SW 1271 (cell line): Measurements from ENCODE around the gene VAT1.

Experiments
- DNase-seq, 2 experiments: peaks; one replicate each; lab custom pipeline; 2025; lab: John Stamatoyannopoulos, UW

The VAT1 gene

DNA sequence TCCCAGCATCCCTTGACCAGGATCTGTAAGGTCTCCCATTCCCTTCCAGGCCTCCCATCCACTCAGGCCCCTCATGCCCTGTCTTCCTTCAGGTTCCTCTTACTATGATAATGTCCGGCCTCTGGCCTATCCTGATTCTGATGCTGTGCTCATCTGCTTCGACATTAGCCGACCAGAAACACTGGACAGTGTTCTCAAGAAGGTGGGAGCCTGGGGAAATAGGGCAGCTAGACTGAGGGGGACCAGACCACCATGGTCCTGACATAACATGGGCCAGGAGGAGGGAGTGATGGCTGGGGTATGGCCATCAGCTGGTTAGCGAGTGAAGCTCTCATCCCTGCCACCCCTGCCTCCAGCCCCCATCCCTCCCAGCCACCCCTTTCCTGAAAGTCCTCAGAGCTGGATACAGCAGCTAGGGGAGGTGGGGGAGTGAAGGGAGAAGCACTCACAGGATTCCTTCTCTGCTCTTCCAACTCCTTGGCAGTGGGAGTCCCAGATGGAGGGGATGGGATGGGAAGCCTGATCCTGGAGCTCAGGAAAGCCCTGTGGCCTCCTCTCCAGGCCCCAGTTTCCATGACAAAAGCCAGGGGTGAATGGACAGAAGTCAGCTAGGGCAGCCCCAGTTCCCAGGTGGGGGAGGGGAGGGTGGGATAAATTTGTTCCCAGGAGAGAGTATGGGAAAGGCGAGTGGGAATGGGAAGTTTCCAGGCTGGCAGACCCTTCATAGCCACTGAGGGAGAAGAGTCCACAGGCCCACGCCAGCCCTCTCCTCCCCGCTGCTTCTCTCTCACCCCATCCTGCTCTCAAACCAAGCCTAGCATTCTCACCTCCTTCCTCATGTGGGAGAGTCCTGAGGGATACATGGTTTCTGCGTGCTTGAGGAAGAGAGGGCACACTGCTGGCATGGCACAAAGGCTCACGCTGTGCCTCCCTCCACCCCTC is 5.2 kb upstream of the VAT1 start:
- no peak for DNase-seq

DNA sequence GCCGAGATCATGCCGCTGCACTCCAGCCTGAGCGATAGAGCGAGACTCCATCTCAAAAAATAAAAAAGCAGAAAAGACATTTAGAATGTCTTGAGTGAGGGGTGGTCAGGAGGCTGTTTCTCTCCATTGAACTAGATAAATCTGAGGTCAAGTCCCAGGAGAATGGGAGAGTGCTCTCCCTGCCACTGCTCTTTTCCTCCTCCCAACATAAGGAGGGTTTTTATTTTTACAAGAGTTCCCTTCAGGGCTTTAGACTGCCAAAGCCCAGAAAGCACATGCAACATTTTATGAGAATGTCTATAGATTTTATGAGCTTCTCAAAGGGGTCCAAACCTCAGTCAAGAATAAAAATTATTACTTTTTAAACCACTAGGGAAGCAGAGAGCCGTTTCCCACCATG is 4.4 kb upstream of the VAT1 start:
- DNase-seq = no peak

DNA sequence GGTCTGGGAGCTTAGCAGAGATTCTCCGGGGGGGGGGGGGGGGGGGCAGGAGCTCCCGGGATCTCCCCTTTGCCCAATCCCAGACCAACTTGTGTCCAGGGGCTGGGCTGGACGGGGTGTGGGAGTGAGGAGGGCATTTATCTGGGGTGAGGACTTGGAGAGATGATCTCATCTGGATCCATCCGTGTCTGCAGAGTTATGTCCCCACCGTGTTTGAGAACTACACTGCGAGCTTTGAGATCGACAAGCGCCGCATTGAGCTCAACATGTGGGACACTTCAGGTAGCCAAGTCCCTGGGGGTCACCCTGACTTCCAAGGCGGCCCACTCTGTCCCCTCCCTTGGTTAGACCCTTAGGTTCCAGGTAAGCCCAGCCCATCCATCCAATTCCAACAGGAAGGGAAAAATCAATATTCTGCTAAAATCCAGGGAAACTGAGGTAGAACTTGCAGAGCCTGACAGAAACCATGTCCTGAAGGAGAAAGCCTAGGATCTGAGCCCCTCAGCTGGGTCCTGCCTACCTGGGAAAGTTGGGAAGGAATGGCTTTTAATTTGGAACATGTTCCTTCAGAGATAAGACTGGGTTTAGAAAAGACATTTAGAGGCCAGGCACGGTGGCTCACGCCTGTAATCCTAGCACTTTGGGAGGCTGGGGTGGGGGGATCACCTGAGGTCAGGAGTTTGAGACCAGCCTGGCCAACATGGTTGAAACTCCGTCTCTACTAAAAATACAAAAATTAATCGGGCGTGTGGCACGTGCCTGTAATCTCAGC is 3.8 kb upstream of the VAT1 start:
- no peak for DNase-seq

DNA sequence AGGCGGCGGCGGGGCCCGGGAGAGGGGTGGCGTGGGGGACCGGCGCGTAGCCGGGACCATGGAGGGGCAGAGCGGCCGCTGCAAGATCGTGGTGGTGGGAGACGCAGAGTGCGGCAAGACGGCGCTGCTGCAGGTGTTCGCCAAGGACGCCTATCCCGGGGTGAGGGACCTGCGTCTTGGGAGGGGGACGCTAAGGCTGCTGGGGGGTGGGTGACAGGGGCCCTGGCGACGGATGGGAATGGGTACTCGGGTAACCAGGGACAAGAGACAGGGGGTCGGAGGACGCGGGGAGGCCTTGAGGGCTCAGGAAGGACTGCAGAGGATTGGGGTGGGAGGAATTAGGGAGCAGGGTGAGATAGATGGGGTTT is 3.1 kb upstream of the VAT1 start:
- DNase-seq = no peak

DNA sequence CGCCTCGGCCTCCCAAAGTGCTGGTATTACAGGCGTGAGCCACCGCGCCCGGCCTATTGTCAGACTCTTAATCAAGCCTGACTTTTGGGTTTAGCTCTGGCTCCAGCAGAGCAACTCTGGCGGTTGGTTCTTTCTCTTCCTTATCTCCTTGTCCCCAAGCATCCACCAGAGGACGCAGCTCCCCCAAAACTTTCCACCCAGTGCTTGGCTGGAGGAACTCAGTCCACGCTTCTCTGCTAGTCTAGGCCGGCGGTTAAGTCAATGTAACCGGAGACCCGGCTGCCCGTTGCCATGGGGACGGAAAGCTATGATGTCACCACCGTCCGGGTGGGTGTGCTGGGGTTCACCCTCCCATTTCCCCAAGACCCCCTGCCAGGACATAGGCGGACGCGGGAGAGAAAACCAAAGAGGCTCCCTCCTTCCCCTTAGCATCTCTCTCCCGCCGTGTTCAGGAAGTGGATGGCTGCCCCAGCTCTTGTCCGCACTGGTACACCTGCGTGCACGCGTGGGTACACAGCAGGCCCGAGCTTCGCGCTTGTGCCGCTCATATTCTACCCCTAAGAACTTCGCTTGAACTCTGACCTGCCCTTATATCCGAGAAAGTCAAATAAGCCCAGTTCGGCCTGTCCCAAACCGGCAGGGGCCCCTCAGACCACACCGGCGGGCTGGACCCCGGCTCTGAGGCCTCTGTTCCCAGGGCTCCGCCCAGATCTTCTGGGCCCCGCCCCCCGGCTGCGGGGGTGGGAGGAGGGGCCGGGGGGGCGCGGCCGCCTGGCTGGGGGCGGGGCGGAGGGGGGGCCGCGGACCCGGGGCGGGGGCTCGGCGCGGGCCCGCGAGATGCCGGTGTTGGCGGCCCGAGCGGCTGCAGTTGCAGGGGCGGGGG is 2.5 kb upstream of the VAT1 start, which contains the start of gene RND2:
RND2 (plus strand) TSS at position 825 of the 883 bp plus-strand sequence. CDS start 117 bp downstream, outside the sequence.
- peak; percentile 77 to 87 for DNase-seq

DNA sequence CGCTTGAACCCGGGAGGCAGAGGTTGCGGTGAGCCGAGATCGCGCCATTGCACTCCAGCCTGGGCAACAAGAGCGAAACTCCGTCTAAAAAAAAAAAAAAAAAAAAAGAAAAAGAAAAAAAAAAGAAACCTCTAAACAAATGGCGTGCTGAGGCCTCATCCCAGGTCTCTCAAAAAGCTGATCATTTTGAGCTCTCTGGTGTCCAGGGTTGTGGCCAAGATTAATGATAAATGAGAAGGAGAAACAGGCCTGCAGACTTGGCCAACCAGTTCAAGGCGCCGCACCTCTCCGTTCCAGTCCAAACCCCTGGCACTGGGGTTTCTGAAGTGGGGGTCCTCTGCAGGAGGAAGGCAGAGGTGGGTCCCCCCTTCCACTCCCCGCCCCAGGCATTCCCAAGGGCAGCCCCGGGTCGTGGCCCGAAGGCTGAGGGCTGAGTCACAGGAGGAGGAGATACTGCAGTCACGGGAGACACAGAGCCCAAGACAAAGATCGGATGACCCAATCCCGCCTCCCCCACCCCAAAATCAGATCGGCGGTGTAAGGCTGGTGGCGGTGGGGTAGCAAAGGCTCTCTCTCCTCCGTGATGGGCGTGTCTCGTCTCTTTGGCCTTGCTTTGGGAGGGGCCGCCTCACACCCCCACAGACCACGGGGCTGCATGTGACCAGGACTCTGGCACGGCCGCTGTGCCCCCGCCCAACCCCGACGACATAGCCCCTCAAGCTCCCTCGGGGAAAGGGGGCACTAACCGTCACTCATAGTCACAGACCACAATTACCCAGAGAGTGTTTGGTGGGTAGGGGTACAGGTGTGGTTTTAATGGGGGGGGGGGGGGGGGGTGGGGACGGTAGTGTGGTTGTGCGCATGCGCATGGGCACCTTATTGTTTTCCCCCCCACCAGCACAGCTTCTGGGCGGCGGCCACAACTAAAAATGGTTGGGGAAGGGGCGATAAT is 1.1 kb downstream of the VAT1 start:
- DNase-seq = peak in 1 of 2 experiments; percentile 52

DNA sequence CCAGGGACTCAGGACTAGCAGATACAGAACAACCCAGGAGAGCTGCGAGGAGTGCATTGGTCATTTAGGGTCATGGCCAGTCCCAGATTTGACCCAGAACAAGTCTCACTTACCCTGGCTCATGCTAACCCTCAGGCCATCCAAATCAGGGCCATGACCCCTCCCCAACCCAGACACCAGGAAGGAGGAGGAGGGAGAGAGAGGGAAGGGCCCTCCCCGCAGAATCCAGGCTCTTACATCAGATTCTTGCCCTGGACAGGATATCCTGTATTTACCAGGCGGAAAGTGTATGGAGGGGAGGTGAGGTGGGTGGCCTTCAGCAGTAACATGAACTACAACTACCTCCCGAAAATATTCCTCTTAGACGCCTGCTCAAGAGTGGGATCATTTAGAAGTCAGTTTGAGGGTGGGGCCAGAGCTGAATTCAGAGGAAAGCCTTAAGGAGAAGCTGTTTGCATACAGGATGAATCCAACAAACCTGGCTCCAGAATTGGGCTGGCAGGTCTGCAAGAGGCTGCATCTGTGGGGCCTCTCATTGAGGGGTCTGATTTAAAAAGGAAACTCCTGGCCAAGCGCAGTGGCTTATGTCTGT is 2.1 kb downstream of the VAT1 start:
- no peak for DNase-seq

DNA sequence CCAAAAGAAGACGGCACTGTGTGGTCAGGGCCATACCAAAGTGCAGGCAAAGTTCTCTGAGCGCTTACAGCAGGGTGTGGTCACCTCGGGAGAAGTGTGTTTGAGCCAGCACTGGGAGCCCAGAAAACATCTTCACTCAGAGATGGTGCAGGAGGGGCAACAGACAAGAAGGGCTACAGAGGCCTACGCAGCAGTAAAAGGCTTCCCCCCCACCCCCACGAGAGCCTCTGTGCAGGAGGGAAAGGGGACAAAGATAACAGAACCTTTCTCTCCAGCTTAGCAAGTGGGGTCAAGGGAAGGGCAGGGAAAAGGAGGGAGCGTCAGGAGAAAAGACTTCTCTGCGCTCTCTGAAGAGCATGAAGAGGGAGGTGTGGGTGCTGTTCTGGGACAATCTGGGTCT is 2.8 kb downstream of the VAT1 start:
- DNase-seq = no peak

DNA sequence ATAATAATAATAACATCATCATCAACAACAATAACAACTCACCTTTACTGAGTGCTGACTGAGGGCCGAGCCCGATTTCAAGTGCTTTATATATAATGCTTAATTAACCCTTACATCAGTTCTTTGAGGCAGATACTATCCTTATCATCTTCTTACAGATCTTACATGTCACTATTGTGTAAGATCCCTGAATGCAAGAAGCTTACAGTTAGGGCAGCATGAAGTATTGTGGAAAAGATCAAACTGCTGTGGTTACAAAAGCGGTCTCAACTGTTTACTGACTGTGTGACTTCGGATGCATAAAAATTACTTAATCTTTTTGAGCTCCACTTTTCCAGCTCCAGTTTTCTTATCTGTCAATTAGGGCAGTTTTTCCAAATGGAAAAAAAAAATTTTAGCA is 3.3 kb downstream of the VAT1 start:
- no peak for DNase-seq

DNA sequence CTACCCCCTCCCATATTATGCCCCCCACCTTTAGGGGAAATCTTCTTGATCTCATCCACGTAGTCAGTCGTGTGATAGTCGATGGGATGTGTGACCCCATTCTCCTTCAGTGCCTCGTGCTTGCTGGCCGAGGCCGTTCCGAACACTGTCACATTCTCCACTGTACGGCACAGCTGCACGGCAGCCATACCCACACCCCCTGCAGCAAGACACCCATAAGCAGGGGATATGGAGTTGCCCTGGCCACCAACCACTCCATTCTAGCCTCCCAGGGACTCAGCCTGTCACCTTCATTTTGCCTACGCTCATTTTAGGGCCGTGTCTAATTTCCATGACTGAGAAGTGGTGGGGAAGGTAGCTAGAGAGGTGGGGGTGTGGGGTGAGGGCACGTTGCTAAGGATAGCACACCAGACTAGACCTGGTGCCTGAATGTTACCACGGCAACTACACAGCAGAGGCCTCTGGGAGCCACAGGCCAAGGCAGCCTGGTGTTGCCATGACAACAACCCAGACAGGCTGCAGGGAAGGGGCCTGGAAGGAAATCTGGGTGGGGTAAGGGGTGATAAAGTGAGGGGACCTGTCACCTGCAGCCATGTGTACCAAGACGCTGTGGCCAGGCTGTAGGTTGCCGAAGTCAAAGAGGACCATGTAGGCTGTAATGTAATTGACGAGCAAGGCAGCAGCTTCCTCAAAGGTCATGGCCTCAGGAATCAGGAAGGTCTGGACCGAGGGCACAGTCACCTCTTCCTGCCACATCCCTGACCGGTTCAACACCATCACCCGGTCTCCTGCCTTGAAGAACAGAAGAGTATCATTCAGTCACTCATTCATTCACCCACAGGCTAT is 4.0 kb downstream of the VAT1 start:
- no peak for DNase-seq

DNA sequence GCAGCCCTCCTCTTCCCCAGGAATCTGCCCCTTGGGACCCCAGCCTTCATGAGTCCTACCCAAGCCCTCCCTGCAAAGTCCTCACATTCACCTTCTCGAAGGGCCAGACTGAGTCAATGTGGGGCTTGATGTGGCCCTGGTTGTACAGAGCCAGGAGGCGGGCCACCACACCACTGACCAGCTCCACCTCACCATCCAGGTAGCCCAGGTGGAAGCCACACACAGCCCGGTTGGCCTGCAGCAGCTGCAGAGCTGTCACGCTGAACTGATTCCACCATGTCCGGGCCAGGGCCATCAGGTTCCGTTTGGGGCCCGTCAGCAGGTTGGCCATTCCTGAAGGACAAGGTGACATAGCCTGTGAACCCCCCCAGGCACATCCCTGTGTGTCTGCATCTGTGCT is 6.0 kb downstream of the VAT1 start:
- DNase-seq = no peak

DNA sequence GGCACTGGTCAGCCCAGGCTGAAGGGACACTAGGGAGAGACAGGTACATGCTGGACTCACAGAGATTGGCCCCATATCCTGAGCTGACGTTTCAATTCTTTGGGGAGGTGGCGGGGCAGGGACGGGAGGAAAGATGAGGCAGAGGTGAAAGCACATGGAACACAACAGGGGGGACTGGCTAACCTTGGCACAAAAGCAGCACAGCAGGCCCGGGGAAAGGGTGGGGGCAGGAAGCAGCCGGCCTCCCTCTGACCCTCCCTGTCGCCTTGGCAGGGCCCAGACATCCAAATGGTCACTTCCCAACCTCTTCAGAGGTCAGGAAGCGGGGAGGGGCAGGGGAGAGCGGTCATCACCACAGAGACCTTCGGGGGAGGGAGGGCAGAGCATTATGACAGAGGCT is 6.6 kb downstream of the VAT1 start:
- no peak for DNase-seq

DNA sequence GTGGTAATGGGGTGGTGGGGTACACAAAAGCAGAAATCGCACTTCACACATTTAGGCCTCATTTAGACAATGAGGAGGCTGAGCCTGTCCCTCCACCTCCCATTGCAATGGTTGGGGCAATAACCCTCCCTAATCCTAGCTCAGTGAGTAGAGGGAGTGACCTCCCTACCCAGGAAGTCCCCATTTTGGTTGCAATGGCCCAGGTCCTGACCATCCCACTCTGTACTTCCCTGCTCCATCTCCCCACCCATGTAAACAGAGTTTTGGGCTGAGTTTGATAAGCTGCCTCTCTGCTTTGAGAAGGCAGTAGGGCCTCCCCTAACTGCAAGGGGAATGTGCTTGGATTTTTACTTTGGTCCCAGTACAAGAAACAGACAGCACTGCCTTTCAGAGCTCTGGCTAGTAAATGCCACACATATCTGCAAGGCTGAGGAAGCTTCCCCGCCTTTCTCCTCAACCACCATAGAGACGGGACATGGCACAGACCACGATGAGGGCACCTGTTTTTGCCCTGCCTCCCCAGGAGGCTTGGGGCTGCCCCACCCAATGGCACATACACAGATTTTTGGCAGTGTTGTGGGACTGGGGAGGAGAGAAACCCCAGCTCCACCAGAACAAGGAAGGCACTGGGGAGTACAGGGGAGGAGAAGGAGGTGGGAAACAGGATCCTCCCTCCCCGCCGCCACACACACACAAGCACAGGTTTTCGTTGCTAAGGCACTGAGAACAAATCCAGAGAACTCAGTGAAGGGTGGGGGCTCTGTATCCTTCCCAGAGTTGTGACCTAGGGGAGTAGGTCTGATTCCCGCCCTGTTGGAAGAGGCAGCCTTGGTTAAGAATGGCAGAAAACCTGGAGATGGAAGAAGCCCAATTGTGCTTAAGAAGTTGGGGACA is 7.3 kb downstream of the VAT1 start:
- DNase-seq = no peak

DNA sequence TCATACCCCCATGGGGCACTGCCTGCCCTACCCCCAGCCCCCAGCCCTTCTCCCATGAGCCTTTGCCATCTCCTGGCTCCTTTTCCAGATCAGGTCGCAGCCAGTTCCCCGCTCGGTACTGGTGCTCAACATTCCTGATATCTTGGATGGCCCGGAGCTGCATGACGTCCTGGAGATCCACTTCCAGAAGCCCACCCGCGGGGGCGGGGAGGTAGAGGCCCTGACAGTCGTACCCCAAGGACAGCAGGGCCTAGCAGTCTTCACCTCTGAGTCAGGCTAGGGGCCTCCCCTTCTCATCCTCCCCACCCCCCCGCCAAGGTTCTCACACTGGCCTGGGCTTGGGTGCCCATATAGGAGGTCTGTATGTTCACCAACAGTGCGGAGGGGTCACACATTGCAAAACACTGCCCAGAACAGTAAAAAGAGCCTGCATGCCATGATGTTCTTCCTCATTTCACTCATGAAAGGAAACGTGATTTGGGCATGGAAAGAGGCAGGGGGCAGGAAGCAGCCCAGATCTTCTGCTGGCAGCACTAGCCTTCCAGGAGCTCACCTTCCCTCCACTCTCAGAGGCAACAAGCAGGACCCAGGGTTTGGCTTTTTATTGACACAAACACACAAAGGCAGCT is 8.1 kb downstream of the VAT1 start:
- DNase-seq = no peak

DNA sequence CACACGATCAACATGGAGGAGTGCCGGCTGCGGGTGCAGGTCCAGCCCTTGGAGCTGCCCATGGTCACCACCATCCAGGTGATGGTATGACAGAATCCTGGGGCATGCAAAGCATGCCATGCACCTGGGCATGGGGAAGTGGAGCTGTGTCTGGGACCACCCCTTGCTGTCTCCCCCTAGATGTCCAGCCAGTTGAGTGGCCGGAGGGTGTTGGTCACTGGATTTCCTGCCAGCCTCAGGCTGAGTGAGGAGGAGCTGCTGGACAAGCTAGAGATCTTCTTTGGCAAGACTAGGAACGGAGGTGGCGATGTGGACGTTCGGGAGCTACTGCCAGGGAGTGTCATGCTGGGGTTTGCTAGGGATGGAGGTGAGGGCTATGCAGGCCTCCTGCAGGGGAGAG is 8.9 kb downstream of the VAT1 start:
- DNase-seq = no peak

DNA sequence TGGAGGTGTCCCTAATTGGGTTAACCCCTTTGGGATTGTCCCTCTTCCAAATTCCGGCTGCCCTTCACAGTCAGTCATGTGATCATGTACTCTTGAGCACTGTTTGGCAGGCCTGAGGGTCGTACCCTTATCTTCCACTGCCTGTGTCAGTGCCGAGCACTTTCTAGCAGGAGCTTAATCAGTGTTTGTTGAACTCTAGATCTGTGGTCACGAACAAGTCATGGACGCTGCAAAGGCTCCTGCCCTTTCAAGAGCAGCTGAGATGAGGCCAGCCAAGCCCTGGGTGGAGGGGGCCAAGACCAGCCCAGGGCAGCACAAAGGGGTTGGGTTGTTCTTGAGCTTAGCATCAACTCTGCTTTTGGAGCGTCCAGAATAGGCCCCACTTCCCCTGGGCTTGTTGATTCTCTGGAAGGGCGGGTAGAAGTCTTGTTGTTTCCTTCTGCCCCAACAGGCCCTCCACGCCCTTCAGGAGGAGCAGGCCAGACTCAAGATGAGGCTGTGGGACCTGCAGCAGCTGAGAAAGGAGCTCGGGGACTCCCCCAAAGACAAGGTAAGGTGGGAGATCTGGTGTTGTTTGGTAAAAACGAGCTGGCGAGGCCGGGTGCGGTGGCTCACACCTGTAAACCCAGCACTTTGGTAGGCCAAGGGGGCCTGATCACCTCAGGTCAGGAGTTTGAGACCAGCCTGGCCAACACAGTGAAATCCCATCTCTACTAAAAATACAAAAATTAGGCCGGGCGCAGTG is 10.3 kb downstream of the VAT1 start:
- no peak for DNase-seq

DNA sequence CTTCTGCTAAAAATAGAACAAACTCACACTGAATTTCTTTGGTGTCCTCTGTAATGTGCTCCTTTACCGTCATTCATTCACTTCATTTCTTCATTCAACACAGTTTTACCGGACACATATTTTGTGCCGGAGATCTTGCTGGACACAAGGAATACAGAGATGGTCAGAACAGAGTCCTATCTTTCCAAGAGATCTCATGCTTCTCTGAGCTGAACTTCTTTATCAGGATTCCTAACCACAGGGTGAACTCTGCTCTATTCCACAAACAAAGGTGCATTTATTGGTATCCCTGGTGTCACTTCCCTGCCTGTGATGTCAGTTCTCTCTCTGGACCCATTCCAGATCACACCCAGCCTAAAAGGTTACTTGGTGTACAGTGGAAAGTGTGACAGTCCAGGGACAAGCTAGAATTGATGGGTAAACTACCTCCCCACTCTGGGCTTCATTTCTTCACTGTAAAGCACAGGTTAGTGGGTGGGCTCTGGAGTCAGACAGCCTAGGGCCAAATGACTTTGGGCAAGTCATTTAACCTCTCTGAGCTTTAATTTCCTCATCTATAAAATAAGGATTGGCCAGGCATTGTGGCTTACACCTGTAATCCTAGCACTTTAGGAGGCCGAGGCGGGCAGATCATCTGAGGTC is 11.4 kb downstream of the VAT1 start:
- no peak for DNase-seq
